Tibial nerve (tissue), 4 donors: Measurements from ENCODE around the gene CABLES2. TPM values are rescaled to one million over a fixed set of nuclear protein-coding genes. Genes with fewer than 3 reads are reported as not detected.
A peak's percentile ranks its signal among the peaks of the same experiment; 100 is the strongest.

Experiments
- DNase-seq, 2 donors: peaks; one replicate each; pipeline ENCODE4 v3.0.0-alpha.2; 2019; ENCODE audit warnings: low spot score in 2 of 2
- H3K27ac ChIP-seq, 4 donors: fragments of 200-600 bp; sonication (generic) in 3 of 4; one replicate each; pipeline ENCODE4 v1.5.1; 2017 to 2019; ENCODE audit warnings: mild to moderate bottlenecking in 1 of 4
- H3K27me3 ChIP-seq, 2 donors: fragments of 200-600 bp; sonication (generic) in 1 of 2; one replicate each; pipeline versions ENCODE4 v1.5.1 to v1.6.0; 2017 to 2019
- H3K36me3 ChIP-seq, 3 donors: fragments of 200-600 bp; sonication (generic); one replicate each; pipeline ENCODE4 v1.5.1; 2018 to 2019
- H3K4me1 ChIP-seq, 4 donors: fragments of 200-600 bp; sonication (generic) in 3 of 4; one replicate each; pipeline ENCODE4 v1.5.1; 2017 to 2019
- H3K4me3 ChIP-seq, 4 donors: fragments of 200-600 bp; sonication (generic) in 3 of 4; one replicate each; pipeline ENCODE4 v1.5.1; 2017 to 2019; ENCODE audit warnings: mild to moderate bottlenecking in 1 of 4, moderate library complexity in 1 of 4
- H3K9me3 ChIP-seq, 4 donors: fragments of 200-600 bp; sonication (generic) in 3 of 4; one replicate each; pipeline ENCODE4 v1.5.1; 2017 to 2019
- CTCF ChIP-seq, 5 experiments: fragments of 200-600 bp in 3 of 5; fragments of 450-650 bp in 2 of 5; sonication (generic) in 3 of 5; IDR thresholded peaks; one replicate each; pipeline ENCODE4 v1.5.1; 2016 to 2019; ENCODE audit warnings: antibody characterized with exemption in 5 of 5, mild to moderate bottlenecking in 3 of 5, moderate library complexity in 2 of 5
- EP300 ChIP-seq, 2 donors: sonication (generic); formaldehyde crosslinking; IDR thresholded peaks; one replicate each; pipeline ENCODE4 v1.6.1; 2017; ENCODE audit warnings: antibody characterized with exemption in 2 of 2, mild to moderate bottlenecking in 1 of 2
- POLR2A ChIP-seq, 2 donors: fragments of 450-650 bp; IDR thresholded peaks; one replicate each; pipeline ENCODE4 v1.6.1; 2017; ENCODE audit warnings: antibody characterized with exemption in 2 of 2, mild to moderate bottlenecking in 2 of 2, moderate library complexity in 2 of 2
- WGBS, 2 donors: methylation state at CpG; one replicate each; pipeline ENCODE4 v1.1.5; 2018; 5-methylcytosine and 5-hydroxymethylcytosine counted together
- total RNA-seq, 4 donors: library from RNA; depleted of rRNA; stranded (reverse); fragments of >200 nt; gene quantifications; one replicate each; pipeline ENCODE4 v1.1.0, GENCODE V29; 2016

Gene CABLES2
- total RNA-seq, 4 donors from 2014 or later = 1.1 to 9.9 (median 6.2) TPM

DNA sequence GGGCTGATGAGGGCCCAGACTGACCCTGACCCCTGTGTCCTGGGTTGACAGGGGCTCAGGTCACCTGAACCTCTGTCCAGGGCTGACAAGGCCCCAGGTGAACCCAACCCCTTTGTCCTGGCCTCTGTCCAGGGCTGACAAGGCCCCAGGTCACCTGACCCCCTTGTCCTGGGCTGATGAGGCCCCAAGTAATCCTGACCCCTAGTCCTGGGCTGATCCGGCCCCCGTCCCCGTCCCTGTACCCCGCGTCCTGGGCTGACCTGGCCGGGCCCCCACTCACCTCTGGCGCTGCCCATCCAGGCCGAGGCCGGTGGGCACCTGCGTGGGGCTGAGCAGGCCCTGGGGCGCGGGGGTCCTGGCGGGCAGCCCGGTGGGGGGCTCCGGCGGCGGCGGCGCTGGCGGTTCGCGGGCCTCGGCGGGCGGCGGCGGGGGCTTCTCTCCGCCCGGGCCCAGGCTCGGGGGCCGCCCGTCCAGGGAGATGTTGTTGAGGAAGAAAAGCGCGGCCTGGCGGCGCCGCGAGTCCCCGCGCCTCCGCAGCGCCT lies 379 bp downstream of the CABLES2 start:
- Histone ChIP-seq H3K9me3 (no peaks in the 10 kb centered on the region), H3K36me3 (peaks cover 0 to 13% (median 0%) of the 10 kb centered on the region in 3 donors), H3K4me1 (peaks cover 0 to 41% (median 24%) of the 10 kb centered on the region in 4 donors), H3K4me3 (peak overlapping the region; percentile 35 to 71 (median 48)), H3K27me3 (peaks cover 0 to 8% of the 10 kb centered on the region in 2 donors), H3K27ac (peak overlapping the region in 2 of 4 donors; percentile 71 to 80)
- DNase-seq = no peak
- TF ChIP-seq CTCF (IDR thresholded peaks at IDR 0.05) (no peak), POLR2A (IDR thresholded peaks at IDR 0.05) (no peak), EP300 (IDR thresholded peaks at IDR 0.05) (no peak)
- WGBS, 2 donors = 0% methylated on average over 5 of the region's 42 CpGs; no CpG with 5 or more reads in 1 of the 2 donors

- Histone ChIP-seq H3K36me3 (peaks cover 0 to 20% (median 0%) of the 10 kb centered on the region in 3 donors), H3K4me1 (peaks cover 0 to 41% (median 24%) of the 10 kb centered on the region in 4 donors), H3K9me3 (no peaks in the 10 kb centered on the region), H3K27ac (peak overlapping the region in 2 of 4 donors; percentile 71 to 80), H3K27me3 (peaks cover 0 to 8% of the 10 kb centered on the region in 2 donors), H3K4me3 (peak overlapping the region in 3 of 4 donors; percentile 46 to 71 (median 50))
- WGBS, 2 donors = 47 to 49% methylated on average over 10 of the region's 10 CpGs
- TF ChIP-seq POLR2A (IDR thresholded peaks at IDR 0.05) = no peak
- no peak for DNase-seq
These were observed 1.0 kb downstream of the CABLES2 start for GRCh38 chr20:62405981-62406513.

- 63 to 79% methylated on average over 10 to 20 of the region's 23 CpGs for WGBS, 2 donors
- Histone ChIP-seq H3K27me3 (peaks cover 0 to 8% of the 10 kb centered on the region in 2 donors), H3K4me3 (no peak overlapping the region), H3K9me3 (no peaks in the 10 kb centered on the region), H3K4me1 (peaks cover 0 to 40% (median 23%) of the 10 kb centered on the region in 4 donors), H3K36me3 (peaks cover 0 to 27% (median 0%) of the 10 kb centered on the region in 3 donors), H3K27ac (peak overlapping the region in 1 of 4 donors; percentile 80)
- DNase-seq = peak; percentile 30 to 33
- TF ChIP-seq CTCF (IDR thresholded peaks at IDR 0.05) (peak in 4 of 5 experiments; percentile 47 to 70 (median 54)), EP300 (IDR thresholded peaks at IDR 0.05) (no peak)
These were observed 1.7 kb downstream of the CABLES2 start for GRCh38 chr20:62405108-62405980.

GRCh38 chr20:62404761-62405107 lies 2.4 kb downstream of the CABLES2 start:
- no peak overlapping the region for H3K4me3 ChIP-seq
- TF ChIP-seq EP300 (IDR thresholded peaks at IDR 0.05) = no peak
- no peak for TF ChIP-seq CTCF (IDR thresholded peaks at IDR 0.05)
- no peak for TF ChIP-seq POLR2A (IDR thresholded peaks at IDR 0.05)
- H3K4me1 ChIP-seq = peaks cover 0 to 34% (median 20%) of the 10 kb centered on the region in 4 donors
- peaks cover 0 to 32% (median 0%) of the 10 kb centered on the region in 3 donors for H3K36me3 ChIP-seq
- peaks cover 0 to 8% of the 10 kb centered on the region in 2 donors for H3K27me3 ChIP-seq
- no peaks in the 10 kb centered on the region for H3K9me3 ChIP-seq
- WGBS, 2 donors = 86 to 97% methylated on average over 7 to 10 of the region's 12 CpGs
- no peak for DNase-seq
- H3K27ac ChIP-seq = peak overlapping the region in 1 of 4 donors; percentile 15

DNA sequence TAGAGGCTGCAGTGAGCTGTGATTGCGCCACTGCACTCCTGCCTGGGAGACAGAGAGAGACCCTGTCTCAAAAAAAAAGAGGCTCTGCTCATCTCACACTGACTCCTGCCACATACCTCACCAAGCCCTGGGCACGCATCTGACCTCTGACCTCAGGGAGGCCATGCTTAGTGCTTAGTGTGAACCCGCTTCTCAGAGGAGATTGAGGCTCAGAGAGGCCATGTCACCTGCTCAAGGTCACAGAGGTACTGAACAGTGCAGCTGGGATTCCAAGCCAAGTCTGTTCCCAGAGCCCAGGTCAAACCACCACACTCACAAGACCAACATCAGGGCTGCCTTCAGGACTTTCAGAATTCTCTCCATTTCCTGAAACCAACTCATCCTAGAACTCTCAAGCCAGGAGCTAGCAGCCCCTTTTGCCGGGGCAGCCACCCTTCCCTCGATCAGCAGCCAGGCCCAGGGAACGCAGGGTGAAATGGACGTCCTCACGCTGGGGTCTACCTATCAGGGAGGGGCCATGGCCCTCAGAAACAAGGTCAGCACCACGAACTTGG lies 2.9 kb downstream of the CABLES2 start:
- no peak overlapping the region for H3K4me3 ChIP-seq
- H3K4me1 ChIP-seq = peaks cover 0 to 29% (median 18%) of the 10 kb centered on the region in 4 donors
- no peak for DNase-seq
- TF ChIP-seq EP300 (IDR thresholded peaks at IDR 0.05) = no peak
- TF ChIP-seq POLR2A (IDR thresholded peaks at IDR 0.05) = no peak
- no peak for TF ChIP-seq CTCF (IDR thresholded peaks at IDR 0.05)
- H3K9me3 ChIP-seq = no peaks in the 10 kb centered on the region
- peaks cover 0 to 32% (median 0%) of the 10 kb centered on the region in 3 donors for H3K36me3 ChIP-seq
- peak overlapping the region in 1 of 4 donors; percentile 15 for H3K27ac ChIP-seq
- WGBS, 2 donors = 81 to 87% methylated on average over 9 of the region's 9 CpGs
- H3K27me3 ChIP-seq = peaks cover 0 to 3% of the 10 kb centered on the region in 2 donors
